GM10266 (cell line): Measurements from ENCODE around the gene ZNF580.

Experiments used
- DNase-seq: peaks from one replicate; pipeline ENCODE4 v3.0.0; 2012; ENCODE audit errors: extremely low spot score
- TF ChIP-seq, protein P1 (sequence below): IDR thresholded peaks from 2 replicates; pipeline ENCODE4 v1.5.1; 2012; ENCODE audit warnings: mild to moderate bottlenecking, low read depth; ENCODE audit not compliant: control insufficient read depth, insufficient read depth; ENCODE audit errors: missing control alignments

ZNF580 gene

DNA sequence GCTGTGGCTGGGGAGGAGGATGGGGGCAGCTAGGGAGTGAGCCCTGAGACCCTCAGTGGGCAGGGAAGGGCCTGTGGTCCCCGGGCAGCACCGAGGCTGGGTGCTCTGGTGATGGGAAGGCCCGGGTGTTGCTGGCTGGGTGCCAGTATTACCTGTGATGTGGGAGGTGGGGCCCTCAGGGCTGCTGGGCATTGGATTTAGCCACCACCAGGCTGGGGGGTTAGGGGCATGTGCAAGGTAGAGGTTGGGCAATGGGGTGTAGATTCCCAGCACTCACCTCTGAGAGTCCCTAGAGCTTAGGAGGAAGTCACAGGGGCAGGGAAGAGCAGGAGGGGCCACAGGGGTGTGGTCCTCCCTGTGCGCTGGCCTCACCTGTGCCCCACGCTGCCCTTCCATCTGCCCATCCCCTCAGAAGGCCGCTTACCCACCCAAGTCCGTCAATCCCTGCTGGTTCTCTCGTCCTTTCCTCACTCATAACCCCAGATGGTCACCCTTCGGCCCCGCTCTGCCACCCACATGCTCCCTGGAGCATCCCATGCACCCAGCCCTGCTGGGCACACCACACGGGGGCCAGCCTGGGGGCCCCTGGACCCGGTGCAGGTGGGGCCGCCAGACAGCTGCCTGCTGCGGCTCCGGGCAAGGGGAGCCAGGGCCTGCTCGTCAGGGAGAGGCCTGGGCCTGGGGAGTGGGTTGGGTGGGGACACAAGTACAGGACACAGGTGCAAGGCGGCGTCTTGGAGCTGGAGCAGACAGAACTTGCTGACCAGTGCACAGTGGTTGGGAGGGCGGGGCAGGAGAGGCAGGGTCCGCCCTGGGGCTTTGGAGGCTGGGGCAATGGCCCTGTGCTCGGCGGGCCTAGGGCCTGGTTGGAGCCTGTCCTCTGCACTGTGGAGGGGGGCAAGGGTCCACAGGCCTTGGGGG is 46.7 kb downstream of the ZNF580 start:
- no peak for DNase-seq
- TF ChIP-seq, protein P1, sequence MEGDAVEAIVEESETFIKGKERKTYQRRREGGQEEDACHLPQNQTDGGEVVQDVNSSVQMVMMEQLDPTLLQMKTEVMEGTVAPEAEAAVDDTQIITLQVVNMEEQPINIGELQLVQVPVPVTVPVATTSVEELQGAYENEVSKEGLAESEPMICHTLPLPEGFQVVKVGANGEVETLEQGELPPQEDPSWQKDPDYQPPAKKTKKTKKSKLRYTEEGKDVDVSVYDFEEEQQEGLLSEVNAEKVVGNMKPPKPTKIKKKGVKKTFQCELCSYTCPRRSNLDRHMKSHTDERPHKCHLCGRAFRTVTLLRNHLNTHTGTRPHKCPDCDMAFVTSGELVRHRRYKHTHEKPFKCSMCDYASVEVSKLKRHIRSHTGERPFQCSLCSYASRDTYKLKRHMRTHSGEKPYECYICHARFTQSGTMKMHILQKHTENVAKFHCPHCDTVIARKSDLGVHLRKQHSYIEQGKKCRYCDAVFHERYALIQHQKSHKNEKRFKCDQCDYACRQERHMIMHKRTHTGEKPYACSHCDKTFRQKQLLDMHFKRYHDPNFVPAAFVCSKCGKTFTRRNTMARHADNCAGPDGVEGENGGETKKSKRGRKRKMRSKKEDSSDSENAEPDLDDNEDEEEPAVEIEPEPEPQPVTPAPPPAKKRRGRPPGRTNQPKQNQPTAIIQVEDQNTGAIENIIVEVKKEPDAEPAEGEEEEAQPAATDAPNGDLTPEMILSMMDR = no peak

DNA sequence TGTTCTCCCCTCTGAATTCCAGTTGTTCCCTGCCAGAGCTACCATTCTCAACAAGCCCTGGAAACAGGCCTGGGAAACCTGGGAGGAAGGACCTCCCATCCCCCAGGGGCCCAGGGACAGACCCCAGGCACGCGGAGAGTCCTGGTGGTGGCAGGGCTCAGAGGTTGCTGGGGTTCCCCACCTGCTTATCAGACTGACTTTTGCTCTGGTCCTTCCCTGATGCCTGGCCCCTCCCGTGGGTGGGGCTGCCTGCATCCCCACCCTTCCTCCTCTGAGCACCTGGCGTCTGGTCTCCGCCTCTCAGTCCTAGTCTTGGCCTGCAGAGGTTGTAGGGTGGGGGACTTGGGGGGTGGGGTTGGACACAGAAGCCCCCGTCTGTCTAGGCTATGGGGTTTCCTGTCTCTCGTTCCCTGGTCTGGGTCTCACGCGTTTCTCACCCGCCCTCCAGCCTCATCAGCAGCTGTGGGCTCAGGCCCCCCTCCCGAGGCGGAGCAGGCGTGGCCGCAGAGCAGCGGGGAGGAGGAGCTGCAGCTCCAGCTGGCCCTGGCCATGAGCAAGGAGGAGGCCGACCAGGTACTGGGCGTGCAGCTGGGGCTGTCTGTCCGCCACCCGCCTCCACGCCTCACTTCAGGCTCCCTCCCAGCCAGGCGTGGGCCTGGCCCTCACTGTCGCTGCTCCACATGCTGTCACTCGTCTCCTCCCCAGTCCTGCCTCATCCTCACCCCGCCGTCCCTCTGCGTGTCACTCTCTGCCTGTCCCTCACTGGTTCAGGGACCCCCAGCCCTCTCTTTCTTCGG is 47.8 kb downstream of the ZNF580 start:
- DNase-seq = no peak
- TF ChIP-seq, protein P1 = no peak

DNA sequence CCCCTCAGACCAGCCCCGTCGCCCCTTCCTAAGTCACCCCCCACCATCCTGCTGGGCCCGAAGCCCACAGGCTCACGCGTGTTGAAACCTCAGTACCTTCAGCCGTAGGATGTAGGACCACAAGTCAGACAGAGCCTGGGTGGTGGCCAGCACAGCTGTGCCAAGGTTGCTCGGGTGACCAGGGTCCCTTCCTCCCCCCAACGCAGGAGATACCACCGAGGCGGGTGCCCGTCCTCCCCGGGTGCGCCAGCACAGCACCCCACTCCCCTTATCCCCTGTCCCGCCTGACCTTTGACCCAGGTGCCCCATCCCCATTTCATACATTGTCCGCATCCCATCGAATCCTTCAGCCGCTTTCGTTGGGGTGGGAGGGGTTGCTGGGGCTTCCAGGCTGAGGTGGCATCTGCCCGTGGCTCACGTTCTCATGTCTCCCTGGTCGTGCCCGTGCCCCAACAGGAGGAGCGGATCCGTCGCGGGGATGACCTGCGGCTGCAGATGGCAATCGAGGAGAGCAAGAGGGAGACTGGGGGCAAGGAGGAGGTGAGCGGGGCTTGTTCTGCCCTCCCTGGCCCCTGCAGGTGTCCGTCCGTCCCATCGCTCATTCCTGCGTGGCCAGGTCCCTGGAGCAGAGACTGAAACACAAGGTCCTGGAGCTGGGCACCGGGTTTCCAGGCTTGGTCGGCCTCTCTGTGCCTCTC is 48.8 kb downstream of the ZNF580 start:
- TF ChIP-seq, protein P1 = no peak
- DNase-seq = no peak

DNA sequence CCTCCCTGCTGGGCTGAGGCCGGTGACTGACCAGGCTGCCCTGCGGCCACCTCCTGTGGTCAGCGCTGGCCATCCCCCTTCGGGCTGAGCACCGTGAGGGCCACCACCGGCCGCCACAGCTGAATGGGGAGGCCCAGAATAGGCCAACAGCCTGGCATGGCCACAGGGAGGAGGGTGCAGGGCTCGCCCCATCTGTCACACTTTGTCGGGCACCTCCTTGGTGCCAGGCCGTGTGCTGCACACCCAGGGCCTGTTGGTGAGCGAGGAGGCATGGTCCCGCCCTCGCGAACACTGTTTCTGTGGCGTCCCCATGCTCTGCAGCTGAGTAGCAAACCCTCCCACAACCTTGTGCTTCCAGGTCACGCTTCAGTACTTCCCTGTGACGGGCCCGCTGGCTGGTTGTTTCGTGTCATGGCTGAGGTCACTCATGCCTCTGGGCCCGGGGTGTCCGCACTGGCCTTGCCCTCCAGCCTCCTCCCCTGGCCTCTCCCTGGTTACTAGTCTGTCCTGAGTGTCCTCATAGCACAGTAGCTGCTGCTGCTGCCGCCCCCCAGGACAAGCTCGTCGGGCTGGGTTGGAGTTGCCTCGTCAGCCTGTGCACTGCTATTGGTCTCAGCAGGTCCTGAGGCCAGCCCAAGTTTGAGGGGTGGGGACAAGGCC is 49.4 kb downstream of the ZNF580 start:
- DNase-seq = no peak
- TF ChIP-seq, protein P1 = no peak

DNA sequence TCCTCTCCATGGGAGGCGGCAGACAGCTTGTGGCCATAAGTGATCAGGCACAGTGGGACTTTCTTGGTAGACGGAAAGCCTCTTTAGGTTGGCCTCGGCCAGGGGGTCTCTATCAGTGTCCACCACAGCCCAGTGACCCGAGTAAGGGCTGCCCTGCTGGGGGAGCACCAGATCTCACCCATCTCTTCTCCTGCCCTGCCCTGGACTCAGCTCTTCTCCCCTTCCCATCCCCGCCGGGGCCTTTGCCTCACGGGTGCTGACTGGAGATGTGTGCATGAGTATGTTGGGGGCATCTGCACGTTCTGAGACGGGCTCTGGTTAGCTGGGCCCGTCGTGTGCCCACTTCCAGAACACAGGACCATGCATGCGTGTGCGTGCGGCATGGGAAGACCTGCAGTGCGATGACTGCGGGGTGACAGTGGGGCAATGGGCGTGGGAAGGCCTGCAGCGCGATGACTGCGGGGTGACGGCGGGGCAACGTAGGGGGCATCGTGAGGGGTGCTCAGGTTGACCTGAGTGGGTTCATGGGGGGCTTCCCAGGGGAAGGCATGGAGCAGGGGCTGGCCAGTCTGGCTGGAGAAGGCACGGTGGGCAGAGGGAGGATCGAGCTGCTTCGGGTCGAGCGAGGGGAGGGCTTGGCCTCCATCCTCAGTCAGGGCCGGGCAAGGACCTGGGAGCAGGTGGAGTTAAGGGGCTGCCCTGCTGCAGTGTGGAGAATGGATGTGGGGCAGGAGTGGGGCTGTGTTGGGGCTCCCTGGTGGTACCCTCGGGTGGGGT is 50.2 kb downstream of the ZNF580 start:
- TF ChIP-seq, protein P1 = no peak
- DNase-seq = no peak
